Measurements from ENCODE around the gene CACNA1C.

CACNA1C gene

DNA sequence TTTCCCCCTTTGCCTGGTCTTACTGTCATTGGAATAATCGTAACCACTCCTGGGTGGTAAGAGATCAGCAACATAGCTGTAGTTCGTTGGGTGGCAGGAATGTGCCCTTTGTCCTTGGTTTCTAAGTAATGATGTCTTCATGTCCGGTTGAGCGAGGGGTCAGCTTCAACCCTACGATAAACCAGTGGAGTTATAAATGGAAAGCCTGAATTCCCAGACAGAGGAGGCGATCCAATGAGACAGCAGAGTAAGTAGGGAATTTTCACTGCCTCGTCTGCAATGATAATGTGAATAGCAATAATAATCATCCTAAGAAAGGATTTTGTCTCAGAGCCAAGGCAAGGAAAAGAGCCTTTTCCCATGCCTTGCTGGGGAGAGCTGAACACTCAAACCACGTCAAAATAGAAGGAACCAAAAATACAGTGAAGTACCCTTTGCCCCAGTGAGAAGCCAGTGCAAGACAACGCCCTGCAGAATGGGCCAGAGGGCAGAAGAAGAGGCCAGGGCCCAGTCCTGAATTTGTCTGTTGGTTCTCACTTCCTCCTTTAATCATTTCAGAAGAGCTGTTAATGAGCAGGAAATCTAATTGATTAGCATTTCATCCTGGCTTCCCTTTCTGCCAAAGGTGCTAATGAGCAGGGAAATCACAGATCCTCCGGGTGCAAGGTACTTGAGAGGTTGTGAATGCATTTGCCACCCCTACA lies 330.7 kb downstream of the CACNA1C start:
- Histone ChIP-seq H3K4me3 (no peak overlapping the region), H3K27ac (peak overlapping the region in 1 of 21 experiments; percentile 1)

DNA sequence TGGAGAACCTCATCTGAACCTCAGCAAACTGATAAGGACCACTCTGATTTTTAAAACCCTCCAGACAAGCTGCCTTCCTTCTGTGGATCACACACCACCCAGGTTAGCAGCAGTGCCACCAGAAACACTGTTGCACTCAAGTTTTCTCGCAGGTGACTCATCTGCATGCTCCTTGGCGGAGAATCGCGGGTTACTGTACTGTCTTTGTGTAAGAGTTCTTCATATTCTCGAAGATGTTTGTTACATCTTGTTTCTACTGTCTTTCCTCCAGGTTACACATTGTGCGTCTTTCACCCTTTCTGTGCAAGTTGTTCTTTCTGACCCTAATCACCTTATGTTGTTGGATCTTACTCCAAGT lies 331.2 kb downstream of the CACNA1C start:
- Histone ChIP-seq H3K27ac (no peak overlapping the region), H3K4me3 (no peak overlapping the region)

DNA sequence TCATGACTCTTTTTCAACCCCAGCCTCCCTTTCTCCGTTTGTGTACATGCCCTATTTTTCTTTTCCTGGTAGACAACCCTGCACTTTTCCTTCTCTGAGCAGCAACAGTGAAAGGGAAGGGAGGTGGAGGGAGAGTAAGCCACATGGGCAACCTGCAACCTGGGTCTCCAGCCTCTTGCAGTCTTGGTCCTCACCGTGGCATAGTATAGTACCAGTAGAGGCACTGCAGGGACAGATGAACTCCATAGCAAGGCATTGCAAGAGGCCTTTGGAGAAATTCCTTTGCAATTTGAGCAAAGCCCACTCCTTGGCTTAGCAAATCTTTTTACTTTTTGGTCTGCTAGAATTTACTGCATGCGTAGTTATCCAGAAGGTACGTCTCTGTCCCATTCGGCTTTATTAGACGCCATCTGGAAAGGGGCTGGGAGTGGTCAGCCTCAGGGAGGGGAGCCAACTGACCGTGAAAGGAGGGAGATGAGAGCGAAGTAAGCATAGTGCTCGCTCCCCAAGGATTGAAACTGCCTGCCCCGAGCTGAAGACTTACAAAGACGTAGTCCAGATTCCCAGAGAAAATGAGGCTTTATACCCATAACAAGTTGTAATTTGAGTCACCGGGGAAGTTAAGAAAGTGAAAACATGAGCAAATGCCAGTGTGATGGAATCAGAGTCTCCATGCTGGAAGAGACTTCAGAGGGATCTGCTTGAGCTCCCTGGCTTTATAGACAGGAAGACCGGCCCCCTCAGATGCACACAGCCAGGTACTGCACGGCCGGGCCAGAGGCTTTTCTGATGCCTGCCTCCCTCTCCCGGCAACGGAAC lies 332.0 kb downstream of the CACNA1C start:
- H3K27ac ChIP-seq = peak overlapping the region in 8 of 21 experiments; percentile 11 to 52 (median 34)

DNA sequence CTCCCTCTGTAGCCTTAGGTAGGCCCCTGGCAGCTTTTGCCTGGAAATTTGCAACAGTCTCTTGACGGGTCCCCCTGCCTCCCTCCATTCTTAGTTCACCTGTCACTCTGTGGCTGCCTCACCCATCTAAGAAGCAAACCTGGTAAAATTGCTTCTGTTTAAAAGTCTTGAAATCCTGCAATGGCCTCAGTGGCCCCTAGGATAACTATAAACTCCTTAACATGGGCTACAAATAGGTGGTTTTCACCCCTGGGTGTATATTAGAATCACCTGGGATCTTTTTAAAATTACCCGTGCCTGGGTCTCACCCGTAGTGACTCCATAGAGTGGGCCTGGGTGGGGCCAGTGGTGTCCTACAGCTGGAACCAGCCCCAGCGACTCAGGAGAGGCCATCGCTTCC lies 332.7 kb downstream of the CACNA1C start:
- H3K4me3 ChIP-seq = no peak overlapping the region
- peak overlapping the region in 4 of 21 experiments; percentile 36 to 52 (median 44) for H3K27ac ChIP-seq

More for the DNA sequence above, 332.0 kb downstream of the CACNA1C start:
- H3K4me3 ChIP-seq = no peak overlapping the region

DNA sequence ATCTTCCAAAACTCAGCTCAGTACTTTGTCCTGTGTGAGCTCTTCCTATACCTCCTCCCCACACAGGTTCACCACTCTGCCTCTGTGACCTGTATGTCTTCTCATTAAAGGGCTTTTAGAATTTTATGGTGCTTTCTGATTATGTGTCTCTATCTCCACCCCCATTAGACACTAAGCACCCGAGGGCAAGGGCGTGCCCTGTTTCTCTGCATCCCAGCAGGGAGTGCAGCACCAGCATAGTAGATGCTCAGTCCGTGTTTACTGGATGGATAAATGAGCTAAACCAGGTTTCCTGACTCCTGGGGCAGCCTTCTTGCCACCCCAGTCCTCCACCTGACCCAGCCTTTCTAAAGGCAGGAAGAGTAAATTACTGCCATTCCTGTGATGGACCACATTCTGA lies 333.8 kb downstream of the CACNA1C start:
- no peak overlapping the region for H3K4me3 ChIP-seq
- no peak overlapping the region for H3K27ac ChIP-seq

DNA sequence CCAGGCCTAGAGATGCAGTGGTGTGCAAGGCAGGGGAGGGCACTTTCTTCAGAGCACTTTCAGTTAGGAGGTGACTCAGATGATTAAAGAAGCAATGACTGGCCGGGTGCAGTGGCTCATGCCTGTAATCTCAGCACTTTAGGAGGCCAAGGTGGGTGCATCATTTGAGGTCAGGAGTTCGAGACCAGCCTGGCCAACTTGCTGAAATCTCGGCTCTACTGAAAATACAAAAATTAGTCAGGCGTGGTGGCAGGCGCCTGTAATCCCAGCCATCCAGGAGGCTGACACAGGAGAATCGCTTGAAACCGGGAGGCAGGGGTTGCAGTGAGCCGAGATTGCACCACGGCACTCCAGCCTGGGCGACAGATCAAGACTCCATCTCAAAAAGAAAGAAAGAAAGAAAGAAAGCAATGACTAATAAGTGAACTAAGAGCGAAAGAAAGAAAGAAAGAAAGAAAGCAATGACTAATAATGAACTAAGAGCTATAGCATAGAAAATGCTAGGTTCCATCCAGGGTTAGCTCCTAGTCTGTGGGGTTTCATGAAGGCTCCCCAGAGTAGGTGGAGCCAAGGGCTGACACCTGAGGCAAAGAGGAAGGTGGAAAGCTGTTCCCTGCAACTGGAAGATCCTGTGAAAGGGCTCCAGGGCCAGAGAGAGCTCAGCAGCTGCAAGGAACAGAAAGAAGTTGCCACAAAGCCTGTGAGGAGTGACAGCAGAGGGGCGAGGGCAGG lies 334.5 kb downstream of the CACNA1C start:
- Histone ChIP-seq H3K4me3 (no peak overlapping the region), H3K27ac (no peak overlapping the region)

DNA sequence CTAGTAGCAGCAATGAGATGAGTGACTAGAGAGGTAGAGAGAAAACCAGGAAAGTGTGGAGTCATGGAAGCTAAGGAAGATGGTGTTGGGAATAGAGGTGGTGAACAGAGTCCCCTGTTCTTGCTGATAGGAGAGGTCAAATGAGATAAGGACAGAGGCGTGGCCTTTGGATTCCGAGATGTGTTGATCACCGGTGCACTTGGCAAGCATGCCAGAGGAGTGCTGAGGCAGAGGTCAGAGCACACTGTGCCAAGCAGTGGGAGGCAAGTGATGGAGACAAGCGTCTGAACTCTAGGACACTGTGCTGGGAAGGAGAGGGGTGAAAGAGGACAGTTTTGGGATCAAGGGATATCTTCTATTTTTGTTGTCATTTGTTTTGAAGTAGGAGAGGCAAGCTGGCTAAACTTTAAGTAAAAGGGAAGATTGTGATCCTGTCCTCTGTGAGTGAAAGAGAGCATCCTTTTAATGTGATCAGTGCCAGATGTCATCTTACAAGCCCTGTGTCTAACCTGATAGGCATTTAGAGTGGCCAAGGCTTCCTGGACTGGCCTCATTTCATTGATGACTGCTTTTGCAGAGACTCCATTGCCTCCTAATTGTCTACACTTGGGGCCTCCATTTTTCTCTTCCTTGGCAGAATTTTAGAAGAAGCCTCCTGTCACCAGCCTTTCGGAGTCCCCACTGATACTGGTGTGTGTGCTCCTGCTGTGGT lies 336.4 kb downstream of the CACNA1C start:
- Histone ChIP-seq H3K27ac (no peak overlapping the region), H3K4me3 (no peak overlapping the region)

DNA sequence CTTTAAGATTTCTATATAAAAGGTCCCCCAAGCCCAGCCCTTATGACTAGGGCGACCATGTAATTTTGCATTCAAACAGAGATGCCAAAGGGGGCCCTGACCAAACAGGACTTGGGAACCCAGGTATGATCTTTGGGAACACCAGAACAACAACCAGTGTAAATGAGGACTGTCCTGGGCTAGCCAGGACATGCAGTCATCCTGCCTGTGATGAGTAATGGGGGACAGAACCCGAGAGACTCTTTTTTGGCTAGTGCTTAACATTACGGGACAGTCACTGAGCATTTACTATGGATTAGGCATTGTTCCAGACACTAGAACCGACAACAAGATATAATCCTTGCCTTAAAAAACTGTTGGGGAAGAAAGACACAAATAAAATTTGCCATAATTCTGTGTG lies 337.3 kb downstream of the CACNA1C start:
- H3K27ac ChIP-seq = no peak overlapping the region
- H3K4me3 ChIP-seq = no peak overlapping the region

DNA sequence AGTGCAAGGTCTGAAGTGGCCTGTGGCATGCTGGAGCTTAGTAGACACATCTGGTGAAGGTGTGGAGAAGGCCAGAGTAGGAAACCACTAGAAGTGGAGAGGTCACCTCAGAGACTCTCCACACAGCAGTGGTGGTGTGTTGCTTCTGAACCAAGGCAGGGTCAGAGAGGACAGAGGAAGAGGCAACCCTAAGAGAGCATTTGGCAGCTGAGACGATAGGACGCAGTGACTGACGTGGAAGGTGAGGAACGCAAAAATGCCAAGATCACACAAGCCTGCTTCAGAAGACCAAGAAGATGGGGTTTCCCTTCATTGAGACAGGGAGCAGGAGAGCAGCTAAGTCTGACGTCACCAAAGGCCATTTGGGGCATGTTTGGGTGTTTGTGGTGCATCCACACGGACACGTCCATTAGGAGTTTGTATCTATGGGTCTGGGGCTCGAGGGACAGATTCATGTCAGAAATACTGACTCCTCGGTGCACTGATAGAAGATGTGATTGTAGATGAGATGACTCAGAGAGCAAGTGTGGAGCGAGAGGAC lies 338.1 kb downstream of the CACNA1C start:
- Histone ChIP-seq H3K27ac (no peak overlapping the region), H3K4me3 (no peak overlapping the region)

DNA sequence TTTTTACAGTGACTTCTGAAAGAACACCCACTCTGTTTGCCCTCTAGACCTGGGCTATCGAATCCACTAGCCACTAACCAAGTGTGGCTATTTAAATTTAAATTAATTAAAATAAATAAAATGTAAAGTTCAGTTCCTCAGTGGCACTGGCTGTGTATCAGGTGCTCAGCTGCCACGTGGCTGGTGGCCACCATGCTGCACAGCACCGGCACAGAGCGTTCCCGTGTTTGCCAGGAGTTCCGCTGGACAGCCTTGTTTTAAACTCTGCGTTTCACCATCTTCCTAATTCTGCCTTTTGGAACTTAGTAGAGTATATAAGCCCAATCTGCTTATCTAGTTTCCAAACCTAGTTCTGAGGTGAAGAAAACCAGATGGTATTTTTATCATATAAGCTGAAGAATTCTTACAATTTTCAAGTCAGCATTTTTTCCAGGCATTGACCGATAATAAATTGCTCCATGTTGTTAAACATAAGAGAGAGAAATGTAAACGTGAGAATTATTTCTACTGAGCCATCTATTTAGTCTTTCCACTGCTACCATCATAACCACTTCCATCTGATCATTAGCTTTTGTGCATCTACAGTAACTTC lies 339.0 kb downstream of the CACNA1C start:
- no peak overlapping the region for H3K27ac ChIP-seq

DNA sequence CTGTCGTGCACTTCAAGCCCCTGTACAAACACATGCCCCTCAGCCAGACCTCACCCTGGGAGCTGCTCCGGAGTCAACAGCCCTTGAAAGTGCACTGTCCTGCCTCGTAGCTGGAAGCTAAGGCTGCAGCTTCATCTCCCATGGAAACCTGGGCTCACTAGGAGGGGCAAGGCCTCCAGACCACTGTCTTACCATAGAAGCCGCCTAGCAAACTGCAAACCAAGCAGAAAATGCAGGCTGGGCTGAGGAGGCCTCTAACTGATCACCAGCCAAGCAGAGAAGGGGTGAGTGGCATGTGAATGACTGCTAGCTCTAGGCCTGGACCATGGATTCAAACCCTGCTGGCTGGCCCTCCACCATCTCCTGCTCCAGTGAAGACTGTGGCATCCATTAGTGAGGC lies 340.2 kb downstream of the CACNA1C start:
- H3K27ac ChIP-seq = no peak overlapping the region
- no peak overlapping the region for H3K4me3 ChIP-seq

More for the DNA sequence above, 339.0 kb downstream of the CACNA1C start:
- no peak overlapping the region for H3K4me3 ChIP-seq

DNA sequence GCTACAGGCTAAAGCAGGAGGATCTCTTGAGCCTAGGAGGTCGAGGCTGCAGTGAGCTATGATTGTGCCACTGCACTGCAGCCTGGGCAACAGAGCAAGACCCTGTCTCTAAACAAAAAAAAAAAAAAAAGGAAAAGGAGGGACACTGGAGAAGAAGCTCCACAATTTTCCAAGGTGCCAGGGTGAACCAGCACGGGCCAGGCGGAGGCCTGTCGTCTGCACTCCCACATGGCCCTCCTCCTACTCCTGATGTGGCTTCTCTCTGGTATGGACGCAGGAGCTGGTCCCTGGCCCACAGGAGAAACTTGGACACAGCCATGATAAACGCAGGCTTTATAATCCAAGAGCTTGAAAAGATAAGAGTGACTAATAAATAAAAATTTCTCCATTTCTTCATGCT lies 341.2 kb downstream of the CACNA1C start:
- no peak overlapping the region for H3K4me3 ChIP-seq
- H3K27ac ChIP-seq = no peak overlapping the region

DNA sequence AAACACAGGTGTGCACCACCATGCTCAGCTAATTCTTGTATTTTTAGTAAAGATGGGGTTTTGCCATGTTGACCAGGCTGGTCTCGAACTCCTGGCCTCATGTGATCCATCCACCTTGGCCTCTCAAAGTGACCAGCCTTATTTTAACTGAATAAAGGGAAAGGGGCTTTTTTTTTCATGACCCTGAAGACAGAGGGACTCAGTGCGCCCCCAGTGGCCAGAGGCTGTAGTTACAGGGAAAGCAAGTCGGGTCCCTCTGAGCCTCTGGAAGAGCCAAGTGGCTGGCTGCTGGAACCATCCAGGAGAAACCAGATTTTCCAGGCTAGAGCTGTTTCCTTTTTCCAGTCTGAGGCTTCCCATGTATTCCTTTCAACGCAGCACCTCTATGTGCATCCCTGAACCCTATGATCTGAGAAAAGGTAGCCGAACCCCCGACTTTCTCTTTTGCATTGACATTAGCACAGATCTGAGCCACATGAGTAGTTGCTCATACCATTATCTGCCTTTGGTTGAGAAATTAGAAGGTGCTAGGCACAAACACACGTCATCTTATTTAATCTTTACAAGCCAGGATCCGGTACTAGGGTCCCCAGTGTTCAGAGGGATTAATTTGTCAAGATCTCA lies 342.7 kb downstream of the CACNA1C start:
- Histone ChIP-seq H3K27ac (peak overlapping the region in 2 of 21 experiments; percentile 14 to 22), H3K4me3 (no peak overlapping the region)

DNA sequence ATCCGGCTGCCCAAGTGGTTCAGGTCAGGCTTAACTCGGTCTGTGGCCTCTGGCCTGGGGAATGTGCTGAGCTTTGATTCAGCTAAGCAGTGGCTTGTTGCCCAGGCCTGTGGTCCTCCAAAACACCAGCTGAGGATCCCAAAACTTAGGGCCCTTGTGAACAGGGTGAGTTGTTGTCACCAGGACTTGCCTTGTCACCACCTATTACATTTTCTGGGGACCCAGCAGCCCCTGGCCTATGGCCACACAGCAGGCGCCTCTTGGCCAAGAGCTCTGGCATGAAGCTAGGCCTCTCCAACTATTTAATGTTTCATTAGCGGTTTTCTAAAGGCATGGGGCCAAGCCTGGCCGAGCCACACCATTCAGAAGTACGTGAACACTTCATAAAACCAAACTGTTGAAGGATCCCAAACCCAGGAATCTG lies 343.7 kb downstream of the CACNA1C start:
- Histone ChIP-seq H3K4me3 (no peak overlapping the region), H3K27ac (peak overlapping the region in 3 of 21 experiments; percentile 7 to 30 (median 14))

DNA sequence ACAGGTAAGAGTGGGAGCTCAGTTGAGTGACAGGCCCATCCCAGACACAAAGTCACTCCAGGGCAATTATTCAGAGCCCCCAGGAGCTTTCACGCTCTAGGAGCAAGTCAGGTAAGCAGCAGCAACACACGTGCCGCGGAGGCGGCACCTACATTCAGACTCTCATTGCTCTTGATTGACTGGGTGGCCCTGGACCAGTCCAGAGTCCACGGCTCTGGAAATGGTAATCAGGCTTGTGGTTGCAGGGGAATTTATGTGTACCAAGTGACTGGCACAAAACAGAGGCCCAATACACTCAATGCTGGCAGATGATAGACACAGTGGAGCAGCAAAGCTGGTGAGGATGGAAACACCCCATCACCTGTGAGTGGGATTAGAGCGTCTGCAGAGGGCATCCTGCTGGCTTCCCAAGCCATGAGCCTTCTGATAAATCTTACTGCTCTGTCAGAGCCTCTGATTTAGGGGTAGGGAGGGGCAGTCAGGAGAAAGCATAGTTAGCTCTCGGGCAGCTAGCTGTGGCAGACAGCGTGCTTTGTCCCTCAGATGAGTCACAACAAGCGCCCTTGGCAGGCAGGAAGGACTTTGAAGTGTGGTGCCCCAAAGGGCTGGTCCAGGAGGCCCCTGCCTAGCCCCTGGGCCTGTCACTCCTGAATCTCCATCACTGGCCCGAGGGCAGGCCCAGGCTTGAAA lies 344.7 kb downstream of the CACNA1C start:
- Histone ChIP-seq H3K27ac (no peak overlapping the region), H3K4me3 (no peak overlapping the region)

DNA sequence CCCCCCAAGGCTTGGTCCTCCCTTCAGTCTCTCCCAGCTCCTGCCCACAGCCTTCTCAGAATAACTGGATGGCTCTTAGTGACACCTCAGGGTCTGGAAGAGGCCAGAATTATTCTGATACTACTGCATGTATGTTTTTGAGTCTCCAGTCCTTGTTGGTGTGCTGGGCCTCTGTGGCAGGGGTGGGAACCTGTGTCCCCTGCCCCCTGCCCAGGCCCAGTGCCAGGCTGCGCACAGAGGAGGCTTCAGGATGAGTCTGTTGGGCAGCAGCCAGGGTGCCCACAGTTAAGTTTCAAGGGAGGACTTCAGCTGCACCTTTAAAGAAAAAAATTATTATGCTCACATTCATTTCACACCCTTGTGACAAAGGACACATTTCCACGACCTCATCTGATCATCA lies 348.3 kb downstream of the CACNA1C start:
- Histone ChIP-seq H3K27ac (no peak overlapping the region), H3K4me3 (no peak overlapping the region)

DNA sequence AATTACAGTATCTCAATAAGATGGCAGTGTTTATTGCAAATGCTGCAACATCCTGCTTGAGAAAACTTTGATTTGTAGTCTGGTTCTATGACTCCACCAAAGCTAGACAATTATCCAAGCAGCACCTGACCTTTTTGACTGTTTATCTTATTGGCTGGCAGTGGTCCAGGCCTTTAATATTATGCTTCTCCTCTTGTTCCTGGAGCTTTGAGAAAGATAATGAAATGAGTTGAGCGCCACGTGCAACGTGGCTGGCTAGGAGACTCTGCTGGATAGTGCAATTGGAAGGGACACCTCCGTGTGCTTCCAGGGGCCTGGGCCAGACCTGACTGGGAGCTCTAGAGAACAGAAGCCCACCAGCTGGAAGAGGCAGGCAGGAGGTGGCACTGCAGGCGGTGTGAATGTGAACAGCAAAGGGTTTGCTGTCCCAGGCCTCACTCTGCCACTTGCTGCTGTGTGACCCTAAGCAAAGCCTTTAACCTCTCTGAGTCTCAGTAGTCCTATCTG lies 349.3 kb downstream of the CACNA1C start:
- Histone ChIP-seq H3K27ac (no peak overlapping the region), H3K4me3 (no peak overlapping the region)
